ENCODE data around the gene MYT1.

MYT1 gene

GRCh38 chr20:64211874-64212658, 47.8 kb downstream of the MYT1 start:
- no peaks in the 10 kb centered on the region for H3K27me3 ChIP-seq (ENCODE audit: control insufficient read depth, insufficient read depth, low read length)
- no peak overlapping the region for H3K9ac ChIP-seq (ENCODE audit: low read length)
- H3K4me1 ChIP-seq (ENCODE audit: control insufficient read depth, insufficient read depth, low read length), result peaks cover 12% of the 10 kb centered on the region
- H3K27ac ChIP-seq (ENCODE audit: low read depth, low read length), result peak overlapping the region; percentile 83
- H3K4me3 ChIP-seq (ENCODE audit: low read length), result no peak overlapping the region
- H3K36me3 ChIP-seq (ENCODE audit: control insufficient read depth, insufficient read depth, low read length), result no peaks in the 10 kb centered on the region

GRCh38 chr20:64212755-64213154, 48.5 kb downstream of the MYT1 start:
- H3K9ac ChIP-seq (ENCODE audit: low read length), result no peak overlapping the region
- H3K27ac ChIP-seq (ENCODE audit: low read depth, low read length), result peak overlapping the region; percentile 83
- peaks cover 12% of the 10 kb centered on the region for H3K4me1 ChIP-seq (ENCODE audit: control insufficient read depth, insufficient read depth, low read length)
- H3K36me3 ChIP-seq (ENCODE audit: control insufficient read depth, insufficient read depth, low read length), result no peaks in the 10 kb centered on the region
- H3K27me3 ChIP-seq (ENCODE audit: control insufficient read depth, insufficient read depth, low read length), result no peaks in the 10 kb centered on the region
- H3K4me3 ChIP-seq (ENCODE audit: low read length), result no peak overlapping the region

GRCh38 chr20:64214113-64214512, 49.9 kb downstream of the MYT1 start:
- Histone ChIP-seq H3K4me3 (ENCODE audit: low read length) (no peak overlapping the region), H3K9ac (ENCODE audit: low read length) (no peak overlapping the region), H3K4me1 (ENCODE audit: control insufficient read depth, insufficient read depth, low read length) (peaks cover 12% of the 10 kb centered on the region), H3K27me3 (ENCODE audit: control insufficient read depth, insufficient read depth, low read length) (no peaks in the 10 kb centered on the region), H3K36me3 (ENCODE audit: control insufficient read depth, insufficient read depth, low read length) (no peaks in the 10 kb centered on the region), H3K27ac (ENCODE audit: low read depth, low read length) (no peak overlapping the region)

GRCh38 chr20:64214952-64215351, 50.7 kb downstream of the MYT1 start:
- no peak overlapping the region for H3K4me3 ChIP-seq (ENCODE audit: low read length)
- no peaks in the 10 kb centered on the region for H3K36me3 ChIP-seq (ENCODE audit: control insufficient read depth, insufficient read depth, low read length)
- H3K27ac ChIP-seq (ENCODE audit: low read depth, low read length), result no peak overlapping the region

GRCh38 chr20:64216036-64216435, 51.8 kb downstream of the MYT1 start:
- H3K4me3 ChIP-seq (ENCODE audit: low read length), result no peak overlapping the region
- H3K27ac ChIP-seq (ENCODE audit: low read depth, low read length), result no peak overlapping the region
- H3K9ac ChIP-seq (ENCODE audit: low read length), result no peak overlapping the region
- peaks cover 12% of the 10 kb centered on the region for H3K4me1 ChIP-seq (ENCODE audit: control insufficient read depth, insufficient read depth, low read length)
- H3K36me3 ChIP-seq (ENCODE audit: control insufficient read depth, insufficient read depth, low read length), result no peaks in the 10 kb centered on the region
- H3K27me3 ChIP-seq (ENCODE audit: control insufficient read depth, insufficient read depth, low read length), result no peaks in the 10 kb centered on the region

More at GRCh38 chr20:64214952-64215351, 50.7 kb downstream of the MYT1 start:
- H3K4me1 ChIP-seq (ENCODE audit: control insufficient read depth, insufficient read depth, low read length), result peaks cover 12% of the 10 kb centered on the region
- H3K27me3 ChIP-seq (ENCODE audit: control insufficient read depth, insufficient read depth, low read length), result no peaks in the 10 kb centered on the region
- H3K9ac ChIP-seq (ENCODE audit: low read length), result no peak overlapping the region

- H3K36me3 ChIP-seq (ENCODE audit: control insufficient read depth, insufficient read depth, low read length), result no peaks in the 10 kb centered on the region
- H3K4me1 ChIP-seq (ENCODE audit: control insufficient read depth, insufficient read depth, low read length), result peaks cover 12% of the 10 kb centered on the region
- H3K27me3 ChIP-seq (ENCODE audit: control insufficient read depth, insufficient read depth, low read length), result no peaks in the 10 kb centered on the region
- H3K4me3 ChIP-seq (ENCODE audit: low read length), result no peak overlapping the region
- H3K27ac ChIP-seq (ENCODE audit: low read depth, low read length), result no peak overlapping the region
- no peak overlapping the region for H3K9ac ChIP-seq (ENCODE audit: low read length)
Observed at GRCh38 chr20:64216910-64217309, 52.7 kb downstream of the MYT1 start.

- Histone ChIP-seq H3K9ac (ENCODE audit: low read length) (no peak overlapping the region), H3K36me3 (ENCODE audit: control insufficient read depth, insufficient read depth, low read length) (no peaks in the 10 kb centered on the region), H3K27me3 (ENCODE audit: control insufficient read depth, insufficient read depth, low read length) (no peaks in the 10 kb centered on the region), H3K4me1 (ENCODE audit: control insufficient read depth, insufficient read depth, low read length) (peaks cover 9% of the 10 kb centered on the region), H3K27ac (ENCODE audit: low read depth, low read length) (no peak overlapping the region), H3K4me3 (ENCODE audit: low read length) (no peak overlapping the region)
Observed at GRCh38 chr20:64217539-64218221, 53.4 kb downstream of the MYT1 start.

GRCh38 chr20:64219202-64219601, 55.0 kb downstream of the MYT1 start:
- H3K27ac ChIP-seq (ENCODE audit: low read depth, low read length), result no peak overlapping the region
- H3K4me3 ChIP-seq (ENCODE audit: low read length), result no peak overlapping the region
- H3K9ac ChIP-seq (ENCODE audit: low read length), result no peak overlapping the region
- no peaks in the 10 kb centered on the region for H3K36me3 ChIP-seq (ENCODE audit: control insufficient read depth, insufficient read depth, low read length)
- no peaks in the 10 kb centered on the region for H3K27me3 ChIP-seq (ENCODE audit: control insufficient read depth, insufficient read depth, low read length)
- peaks cover 2% of the 10 kb centered on the region for H3K4me1 ChIP-seq (ENCODE audit: control insufficient read depth, insufficient read depth, low read length)

GRCh38 chr20:64219730-64220129, 55.5 kb downstream of the MYT1 start:
- no peaks in the 10 kb centered on the region for H3K36me3 ChIP-seq (ENCODE audit: control insufficient read depth, insufficient read depth, low read length)
- no peak overlapping the region for H3K9ac ChIP-seq (ENCODE audit: low read length)
- peaks cover 2% of the 10 kb centered on the region for H3K4me1 ChIP-seq (ENCODE audit: control insufficient read depth, insufficient read depth, low read length)
- no peak overlapping the region for H3K27ac ChIP-seq (ENCODE audit: low read depth, low read length)
- H3K4me3 ChIP-seq (ENCODE audit: low read length), result no peak overlapping the region
- H3K27me3 ChIP-seq (ENCODE audit: control insufficient read depth, insufficient read depth, low read length), result no peaks in the 10 kb centered on the region

GRCh38 chr20:64220420-64220819, 56.2 kb downstream of the MYT1 start:
- Histone ChIP-seq H3K27me3 (ENCODE audit: control insufficient read depth, insufficient read depth, low read length) (no peaks in the 10 kb centered on the region), H3K27ac (ENCODE audit: low read depth, low read length) (no peak overlapping the region), H3K4me1 (ENCODE audit: control insufficient read depth, insufficient read depth, low read length) (peaks cover 2% of the 10 kb centered on the region), H3K36me3 (ENCODE audit: control insufficient read depth, insufficient read depth, low read length) (no peaks in the 10 kb centered on the region), H3K4me3 (ENCODE audit: low read length) (no peak overlapping the region), H3K9ac (ENCODE audit: low read length) (no peak overlapping the region)

- peaks cover 2% of the 10 kb centered on the region for H3K4me1 ChIP-seq (ENCODE audit: control insufficient read depth, insufficient read depth, low read length)
- no peaks in the 10 kb centered on the region for H3K36me3 ChIP-seq (ENCODE audit: control insufficient read depth, insufficient read depth, low read length)
- no peak overlapping the region for H3K27ac ChIP-seq (ENCODE audit: low read depth, low read length)
Observed at GRCh38 chr20:64220891-64221527, 56.8 kb downstream of the MYT1 start.

GRCh38 chr20:64222291-64222735, 58.1 kb downstream of the MYT1 start:
- Histone ChIP-seq H3K4me1 (ENCODE audit: control insufficient read depth, insufficient read depth, low read length) (peaks cover 2% of the 10 kb centered on the region), H3K9ac (ENCODE audit: low read length) (no peak overlapping the region), H3K36me3 (ENCODE audit: control insufficient read depth, insufficient read depth, low read length) (no peaks in the 10 kb centered on the region), H3K27me3 (ENCODE audit: control insufficient read depth, insufficient read depth, low read length) (no peaks in the 10 kb centered on the region), H3K27ac (ENCODE audit: low read depth, low read length) (no peak overlapping the region), H3K4me3 (ENCODE audit: low read length) (no peak overlapping the region)

More at GRCh38 chr20:64220891-64221527, 56.8 kb downstream of the MYT1 start:
- Histone ChIP-seq H3K4me3 (ENCODE audit: low read length) (no peak overlapping the region), H3K9ac (ENCODE audit: low read length) (no peak overlapping the region), H3K27me3 (ENCODE audit: control insufficient read depth, insufficient read depth, low read length) (no peaks in the 10 kb centered on the region)

Measured in rectal smooth muscle tissue (tissue), 1 donor.